GM19023 (cell line): ENCODE measurements around the gene KIAA1217.
A peak's percentile ranks its signal among the peaks of the same experiment; 100 is the strongest.

Source experiments
- ATAC-seq: cut with Tn5 transposase; IDR thresholded peaks from one replicate; pipeline ENCODE4 v1.9.1; 2021; ENCODE audit warnings: mild to moderate bottlenecking, moderate library complexity; ENCODE audit not compliant: unreplicated experiment

The KIAA1217 gene

GRCh38 chr10:24488631-24489030, 279.7 kb downstream of the KIAA1217 start:
- ATAC-seq = no peak

DNA sequence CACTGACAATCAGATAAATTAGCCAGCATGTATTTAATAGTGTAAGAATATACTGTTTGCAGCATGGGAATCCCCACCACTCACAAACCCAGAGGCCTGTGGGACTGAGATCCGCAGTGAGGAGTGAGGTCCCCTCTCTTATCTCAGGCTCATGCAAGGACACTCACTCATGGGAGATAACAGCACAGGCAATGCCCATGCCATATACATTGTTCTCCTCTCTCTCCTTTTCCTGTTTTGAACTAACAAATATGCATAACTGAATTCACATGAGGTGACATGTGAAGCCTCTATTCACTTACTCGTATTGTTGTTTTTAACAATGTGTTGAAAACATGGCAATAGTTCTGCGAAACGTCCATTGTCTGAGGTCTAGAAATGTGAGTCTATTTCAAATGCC, 284.2 kb downstream of the KIAA1217 start:
- no peak for ATAC-seq

DNA sequence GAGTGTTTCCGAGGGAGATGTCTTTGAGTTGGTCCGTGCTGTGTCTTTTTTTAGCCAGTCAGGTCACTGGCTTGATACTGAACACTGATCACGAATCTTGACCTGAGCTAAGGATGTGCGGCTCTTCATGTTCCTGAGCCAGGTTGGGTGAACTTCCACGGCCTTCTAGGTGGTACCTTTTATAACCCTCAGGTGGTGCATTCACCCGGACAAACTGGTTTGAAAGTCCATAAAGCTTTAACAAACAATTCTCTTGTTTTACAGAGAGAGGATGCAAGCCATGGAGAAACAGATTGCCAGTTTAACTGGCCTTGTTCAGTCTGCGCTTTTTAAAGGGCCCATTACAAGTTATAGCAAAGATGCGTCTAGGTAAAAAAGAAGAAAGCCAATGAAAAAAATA, 285.3 kb downstream of the KIAA1217 start:
- no peak for ATAC-seq

GRCh38 chr10:24494777-24495176, 285.8 kb downstream of the KIAA1217 start:
- ATAC-seq = no peak

DNA sequence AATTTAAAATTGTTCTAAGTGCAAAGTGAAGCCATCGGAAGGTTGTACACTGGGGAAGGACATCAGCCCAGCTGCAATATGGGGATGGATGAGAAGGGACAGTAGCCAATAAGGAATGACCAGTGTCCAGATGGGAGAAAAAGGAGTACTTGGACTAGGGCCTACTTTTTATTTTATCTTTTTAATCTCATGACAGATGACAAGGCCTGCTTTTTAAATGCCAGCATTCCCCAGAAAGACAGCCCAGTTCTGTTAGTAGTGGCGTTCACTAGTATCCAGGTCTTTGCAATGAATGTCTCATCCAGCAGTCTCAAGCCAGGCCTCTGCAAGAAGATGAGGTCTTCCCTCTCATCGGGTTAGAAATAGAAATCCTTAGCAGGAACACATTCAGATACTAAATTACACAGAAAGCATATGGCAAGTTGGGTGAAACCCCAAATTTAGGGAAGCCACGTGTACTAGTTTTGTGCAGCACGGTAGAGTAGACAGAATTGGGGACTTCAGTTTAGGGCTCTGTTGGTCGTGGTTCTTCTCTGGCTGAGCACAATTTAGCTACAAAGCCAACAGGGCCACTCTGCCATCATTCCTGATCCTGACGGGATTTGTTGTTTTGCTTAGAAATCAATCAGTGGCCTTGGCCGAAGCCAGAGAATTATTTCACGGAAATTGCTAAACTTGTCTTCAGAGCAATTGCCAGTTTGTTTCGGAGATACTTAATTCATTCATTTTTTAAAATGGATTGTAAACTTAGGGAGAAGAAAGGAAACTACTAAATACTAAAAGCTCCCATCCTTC, 286.9 kb downstream of the KIAA1217 start:
- ATAC-seq = no peak

GRCh38 chr10:24496906-24497305, 288.0 kb downstream of the KIAA1217 start:
- ATAC-seq = no peak

GRCh38 chr10:24501056-24501711, 292.2 kb downstream of the KIAA1217 start:
- no peak for ATAC-seq

DNA sequence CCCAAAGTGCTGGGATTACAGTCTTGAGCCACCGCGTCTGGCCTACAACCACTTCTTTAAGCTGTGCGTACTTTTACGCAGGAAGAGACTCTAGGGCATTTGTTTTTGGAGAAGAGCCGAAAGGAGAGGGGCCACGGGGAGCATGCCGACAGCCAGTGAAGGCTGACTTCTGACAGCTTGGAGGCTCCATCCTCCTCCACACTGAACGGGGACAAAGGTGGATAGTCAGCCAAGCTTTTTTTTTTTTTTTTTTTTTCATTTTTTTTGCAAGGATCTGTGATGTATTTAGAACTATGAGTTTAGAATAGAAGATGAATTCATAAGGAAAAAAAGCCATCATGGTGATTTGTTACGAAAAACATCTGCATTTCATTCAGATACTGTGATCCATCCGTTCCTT, 293.1 kb downstream of the KIAA1217 start:
- ATAC-seq = no peak

- ATAC-seq = no peak
These were observed 294.0 kb downstream of the KIAA1217 start for GRCh38 chr10:24502801-24503460.

DNA sequence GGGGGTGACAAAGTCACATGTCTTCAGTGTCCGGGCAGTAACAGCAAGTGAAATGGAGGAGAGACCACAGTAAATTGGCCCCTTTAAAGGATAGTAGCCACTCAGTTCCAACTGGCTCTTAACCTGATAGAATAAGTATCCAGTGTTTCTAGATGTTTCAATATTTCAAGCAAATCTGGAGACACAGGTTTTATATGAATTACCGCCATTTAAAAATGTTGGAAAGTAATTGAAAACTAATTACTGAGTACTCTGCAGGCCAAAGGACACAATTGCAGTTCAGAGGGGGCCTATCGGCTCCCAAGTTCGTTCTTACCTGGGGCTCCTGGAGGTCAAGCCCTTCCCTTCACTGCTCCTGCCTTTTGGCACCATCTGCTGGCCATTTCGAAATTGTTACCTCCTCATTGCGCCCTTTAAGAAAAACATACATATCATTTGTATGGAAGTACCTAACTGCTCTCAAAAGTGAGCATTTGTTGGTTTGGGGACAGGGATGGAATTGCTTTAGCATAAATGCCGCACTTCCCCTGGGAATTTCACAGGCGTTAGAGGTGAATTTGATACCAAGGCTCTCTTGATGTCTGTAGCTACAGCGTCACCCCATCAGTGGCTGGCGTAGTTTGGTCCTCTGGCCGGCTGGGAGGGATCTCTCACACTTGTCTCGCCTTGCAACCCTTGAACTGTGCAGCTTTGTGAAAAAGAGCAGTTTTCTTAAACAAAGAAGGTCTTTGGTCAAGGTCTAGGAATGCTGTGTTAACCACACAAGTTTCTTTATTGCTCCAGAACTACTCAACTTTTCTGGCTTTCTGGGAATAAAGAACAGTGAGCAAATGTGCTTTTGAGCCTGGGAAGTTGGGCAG, 294.8 kb downstream of the KIAA1217 start:
- ATAC-seq = no peak

DNA sequence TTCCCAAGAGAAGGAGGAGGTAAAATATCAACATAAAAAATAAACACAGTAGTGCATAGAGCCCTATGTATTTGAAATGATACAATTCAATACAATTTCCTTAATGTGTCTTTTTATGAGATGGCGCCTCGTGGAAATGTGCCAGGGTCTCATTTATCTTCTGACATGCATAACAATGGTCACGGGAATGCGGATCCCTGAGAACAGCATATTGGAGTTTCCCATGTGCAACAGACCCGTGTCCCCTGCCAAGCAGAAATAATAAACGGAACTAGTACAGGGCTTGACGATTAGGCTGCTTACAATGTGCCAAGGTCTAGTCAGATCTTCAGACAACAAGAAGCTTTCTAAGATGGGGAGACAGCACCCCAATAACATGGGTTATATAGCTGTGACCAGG, 296.8 kb downstream of the KIAA1217 start:
- ATAC-seq = no peak

- no peak for ATAC-seq
These were observed 304.2 kb downstream of the KIAA1217 start for GRCh38 chr10:24513155-24513554.

DNA sequence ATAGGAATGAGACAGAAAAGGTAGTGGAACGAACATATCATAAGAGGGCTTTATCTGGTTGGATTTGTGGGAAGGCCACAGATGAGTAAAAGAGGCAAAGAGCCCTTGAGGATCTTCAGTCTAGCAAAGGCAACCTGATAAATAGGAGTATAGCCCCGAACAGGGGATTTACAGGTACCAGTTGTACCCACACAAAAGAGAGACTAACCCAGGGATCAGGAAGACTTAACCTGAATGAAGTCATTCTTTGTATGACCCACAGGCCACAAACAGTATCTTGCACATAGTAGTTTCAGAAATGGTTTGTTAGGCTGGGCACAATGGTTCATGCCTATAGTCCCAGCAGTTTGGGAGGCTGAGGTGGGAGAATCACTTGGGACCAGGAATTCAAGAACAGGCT, 306.5 kb downstream of the KIAA1217 start:
- no peak for ATAC-seq

GRCh38 chr10:24518411-24518810, 309.5 kb downstream of the KIAA1217 start:
- no peak for ATAC-seq

DNA sequence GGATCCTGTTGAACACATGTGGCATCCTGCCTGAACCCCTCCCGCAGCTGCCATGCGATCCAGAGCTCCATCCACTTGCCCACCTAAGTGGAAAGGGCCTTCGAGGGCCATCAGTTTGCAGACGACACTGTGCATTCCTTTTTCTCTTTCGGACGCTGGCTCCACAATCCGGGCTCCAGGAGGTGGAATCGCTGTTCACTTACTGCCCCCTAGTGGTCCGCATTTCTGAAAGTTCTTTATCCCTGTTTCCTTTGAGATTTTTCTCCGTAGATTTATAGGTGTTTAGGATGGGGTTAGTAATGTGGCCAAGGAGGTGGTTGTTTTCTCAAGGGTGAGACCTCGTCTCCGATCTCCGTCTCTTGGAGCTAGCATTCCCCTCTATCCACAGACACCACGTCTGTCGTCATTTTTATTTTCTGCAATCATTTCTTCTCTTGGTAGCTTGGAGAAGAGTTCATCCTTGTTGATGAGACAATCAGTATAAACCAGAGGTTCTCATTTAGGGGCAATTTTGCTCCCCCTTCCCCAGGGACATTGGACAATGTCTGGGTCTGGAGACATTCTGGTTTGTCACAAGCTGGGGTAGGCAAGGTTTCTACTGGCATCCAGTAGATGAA, 310.2 kb downstream of the KIAA1217 start:
- no peak for ATAC-seq

DNA sequence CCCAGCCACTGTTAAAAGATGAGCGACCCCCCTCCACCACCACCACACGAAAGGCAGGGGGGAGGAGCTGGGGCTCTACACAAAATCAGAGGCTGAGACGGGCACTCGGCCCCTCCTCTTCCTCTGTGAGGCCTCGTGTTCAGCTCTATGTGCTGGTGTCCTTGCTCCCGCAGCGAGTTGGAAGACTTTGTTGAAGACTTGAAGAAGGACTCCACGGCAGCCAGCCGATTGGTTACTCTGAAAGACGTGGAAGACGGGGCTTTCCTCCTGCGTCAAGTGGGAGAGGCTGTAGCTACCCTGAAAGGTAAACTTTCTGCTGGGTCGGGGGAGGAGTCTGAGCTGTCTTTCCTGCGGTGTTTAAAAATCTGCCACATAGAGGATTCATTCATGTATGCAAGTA, 311.0 kb downstream of the KIAA1217 start:
- peak; percentile 45 for ATAC-seq

- ATAC-seq = no peak
These were observed 315.4 kb downstream of the KIAA1217 start for GRCh38 chr10:24524314-24524713.

GRCh38 chr10:24526085-24526649, 317.2 kb downstream of the KIAA1217 start:
- no peak for ATAC-seq

GRCh38 chr10:24528946-24529345, 320.0 kb downstream of the KIAA1217 start:
- no peak for ATAC-seq

DNA sequence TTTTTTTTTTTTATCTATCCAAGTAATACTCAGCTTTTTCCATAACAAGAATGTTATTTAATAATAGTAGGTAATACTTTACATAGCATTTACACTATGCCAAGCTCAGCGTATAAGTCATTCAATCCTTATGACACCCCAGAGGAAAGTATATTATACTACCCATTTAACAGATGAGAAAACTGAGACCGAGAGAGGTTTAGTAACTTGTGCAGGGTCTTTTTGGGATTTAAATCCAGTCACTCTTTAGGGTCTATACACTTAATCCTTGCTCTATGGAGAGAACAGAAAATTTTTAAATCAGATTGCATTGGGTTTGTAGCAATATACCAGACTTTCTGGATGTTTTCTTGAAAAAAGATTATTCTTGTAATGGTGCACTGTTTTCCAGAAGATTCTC, 322.5 kb downstream of the KIAA1217 start:
- ATAC-seq = no peak
